B cell (primary cell): ENCODE data around the gene DGKQ. TPM values are rescaled to one million over a fixed set of nuclear protein-coding genes. Genes with fewer than 3 reads are reported as not detected.

ENCODE experiments used
- ATAC-seq: fragments of 200-7000 bp; cut with Tn5 transposase; one replicate; pipeline ENCODE4 v1.10.0; 2021; ENCODE audit warnings: low read depth, mild to moderate bottlenecking, moderate number of reproducible peaks, moderate library complexity
- CTCF ChIA-PET: fragments of 350-600 bp; sonication (Branson Sonifier 250); formaldehyde crosslinking; loops from one replicate; lab custom pipeline; 2021; ENCODE audit warnings: antibody characterized with exemption, inconsistent platforms; lab: Charles Lee
- POLR2A ChIA-PET: fragments of 350-600 bp; sonication (Branson Sonifier 250); formaldehyde crosslinking; loops from one replicate; lab custom pipeline; 2021; ENCODE audit warnings: antibody characterized with exemption; lab: Charles Lee
- DNase-seq: peaks from one replicate; pipeline ENCODE4 v3.0.0; 2013
- H2AFZ ChIP-seq: 2 replicates; pipeline ENCODE4 v1.6.1; 2012; ENCODE audit warnings: mild to moderate bottlenecking, low read depth, low read length; ENCODE audit not compliant: insufficient read depth, poor library complexity, severe bottlenecking
- H3K27ac ChIP-seq, 2 donors: 1 replicate in 1 of 2; 2 replicates in 1 of 2; pipeline ENCODE4 v1.5.1; 2012 to 2013; ENCODE audit warnings: low read length in 2 of 2, mild to moderate bottlenecking in 2 of 2, moderate library complexity in 1 of 2
- H3K27me3 ChIP-seq, 4 experiments: fragments of 200-600 bp in 1 of 4; sonication (generic) in 1 of 4; replicated peaks in 1 of 4; 1 replicate in 2 of 4; 2 replicates in 2 of 4; pipeline versions ENCODE4 v1.6.1 to v1.7.0; 2013 to 2016; ENCODE audit warnings: low read length in 3 of 4, mild to moderate bottlenecking in 2 of 4, mixed read lengths in 1 of 4, moderate library complexity in 1 of 4; ENCODE audit not compliant: insufficient read depth in 4 of 4, control insufficient read depth in 3 of 4; ENCODE audit errors: control extremely low read depth in 1 of 4
- H3K36me3 ChIP-seq, 2 experiments: replicated peaks in 1 of 2; 1 replicate in 1 of 2; 2 replicates in 1 of 2; pipeline versions ENCODE4 v1.6.1 to v1.7.1; 2013; ENCODE audit warnings: low read length in 1 of 2; ENCODE audit not compliant: insufficient read depth in 2 of 2, control insufficient read depth in 1 of 2; ENCODE audit errors: control extremely low read depth in 1 of 2, extremely low read depth in 1 of 2
- H3K4me1 ChIP-seq, 2 donors: fragments of 200-600 bp in 1 of 2; sonication (generic) in 1 of 2; 1 replicate in 1 of 2; 2 replicates in 1 of 2; pipeline versions ENCODE4 v1.5.1 to v1.6.1; 2013 to 2017; ENCODE audit warnings: low read length in 2 of 2; ENCODE audit not compliant: control insufficient read depth in 2 of 2, insufficient read depth in 2 of 2
- H3K4me2 ChIP-seq: replicated peaks from 2 replicates; pipeline ENCODE3; 2012; ENCODE audit warnings: mild to moderate bottlenecking, low read depth, low read length; ENCODE audit not compliant: poor library complexity, severe bottlenecking
- H3K4me3 ChIP-seq, 5 experiments: fragments of 200-600 bp in 1 of 5; sonication (generic) in 1 of 5; 1 replicate in 3 of 5; 2 replicates in 2 of 5; pipeline versions ENCODE4 v1.5.1 to v1.7.0; 2011 to 2016; ENCODE audit warnings: low read length in 4 of 5, mild to moderate bottlenecking in 4 of 5, low read depth in 2 of 5, control low read depth in 1 of 5, moderate library complexity in 1 of 5; ENCODE audit not compliant: insufficient read depth in 1 of 5; ENCODE audit errors: control extremely low read depth in 1 of 5, extremely low read depth in 1 of 5
- H3K79me2 ChIP-seq: fragments of 200-600 bp; sonication (generic); one replicate; pipeline ENCODE4 v1.6.0; 2016; ENCODE audit warnings: low read length; ENCODE audit not compliant: control insufficient read depth, insufficient read depth
- H3K9ac ChIP-seq: fragments of 200-600 bp; sonication (generic); 2 replicates; pipeline ENCODE4 v1.6.1; 2017; ENCODE audit warnings: mild to moderate bottlenecking, low read length, moderate library complexity
- H3K9me3 ChIP-seq, 3 donors: one replicate each; pipeline versions ENCODE4 v1.6.1 to v1.7.1; 2013; ENCODE audit warnings: low read length in 2 of 3; ENCODE audit not compliant: control insufficient read depth in 2 of 3, insufficient read depth in 1 of 3; ENCODE audit errors: control extremely low read depth in 1 of 3
- H4K20me1 ChIP-seq: 2 replicates; pipeline ENCODE4 v1.6.0; 2012; ENCODE audit warnings: mild to moderate bottlenecking, low read length; ENCODE audit not compliant: insufficient read depth, control insufficient read depth, poor library complexity, severe bottlenecking
- H3K27ac Mint-ChIP-seq: one replicate; pipeline ENCODE4 v1.8.0; 2021; ENCODE audit warnings: mixed read lengths
- H3K27me3 Mint-ChIP-seq: one replicate; pipeline ENCODE4 v1.8.0; 2021; ENCODE audit warnings: mixed read lengths
- H3K4me1 Mint-ChIP-seq: one replicate; pipeline ENCODE4 v1.8.0; 2021; ENCODE audit warnings: mixed read lengths
- H3K4me3 Mint-ChIP-seq: one replicate; pipeline ENCODE4 v1.8.0; 2021; ENCODE audit warnings: mixed read lengths
- H3K9me3 Mint-ChIP-seq: one replicate; pipeline ENCODE4 v1.8.0; 2022; ENCODE audit warnings: mixed read lengths; ENCODE audit not compliant: insufficient read depth
- CTCF ChIP-seq: fragments of 200-600 bp; IDR thresholded peaks from one replicate; pipeline ENCODE4 v1.8.0; 2022; ENCODE audit warnings: antibody characterized with exemption, mild to moderate bottlenecking
- EZH2 ChIP-seq: IDR thresholded peaks from 2 replicates; pipeline ENCODE4 v1.6.1; 2012; ENCODE audit warnings: borderline replicate concordance, low read depth, mild to moderate bottlenecking, moderate library complexity, low read length; ENCODE audit not compliant: insufficient read depth, poor library complexity, severe bottlenecking
- WGBS: methylation state at CpG from one replicate; pipeline ENCODE4 v1.1.5; 2013; ENCODE audit warnings: missing lambda C conversion rate; ENCODE audit not compliant: insufficient coverage; 5-methylcytosine and 5-hydroxymethylcytosine counted together
- intact Hi-C: fragments of 100-400 bp; cut with micrococcal nuclease; formaldehyde crosslinking; loops from one replicate; pipeline ENCODE4 v1.10.0; 2022
- polyA plus RNA-seq: library from polyadenylated mRNA; depleted of rRNA; stranded (reverse); fragments of >200 nt; gene quantifications from 2 replicates; pipeline ENCODE4 v1.2.3, GENCODE V29; 2012
- total RNA-seq, 2 donors: library from RNA; stranded (reverse); fragments of 120-200 nt in 1 of 2; gene quantifications; 1 replicate in 1 of 2; 2 replicates in 1 of 2; pipeline versions ENCODE4 v1.2.3 to v1.2.4, GENCODE V29; 2013 to 2022

The DGKQ gene
- total and polyA plus RNA-seq, 2 donors (not counting 1 experiment from before 2014, with no cell fraction given), result 22.6 to 30.4 TPM

- Histone ChIP-seq H3K79me2 (no peaks in the 10 kb centered on the region), H3K27me3 (peaks cover 0 to 34% (median 15%) of the 10 kb centered on the region in 4 experiments), H2AFZ (peak overlapping the region; percentile 92), H3K27ac (peak overlapping the region; percentile 38 to 41), H4K20me1 (no peaks in the 10 kb centered on the region), H3K36me3 (no peaks in the 10 kb centered on the region), H3K4me1 (peaks cover 24 to 30% of the 10 kb centered on the region in 2 donors), H3K4me2 (peak overlapping the region; percentile 100), H3K4me3 (peak overlapping the region in 4 of 5 experiments; percentile 63 to 77 (median 72)), H3K9me3 (peaks cover 0 to 9% (median 0%) of the 10 kb centered on the region in 3 donors), H3K9ac (peak overlapping the region; percentile 83)
- peaks cover 3% of the 10 kb centered on the region for H3K9me3 Mint-ChIP-seq
- peaks cover 34% of the 10 kb centered on the region for H3K27me3 Mint-ChIP-seq
- peaks cover 20% of the 10 kb centered on the region for H3K4me1 Mint-ChIP-seq
- DNase-seq (peak; percentile 87), ATAC-seq (peak; percentile 70)
- TF ChIP-seq EZH2, result no peak
- peak; percentile 18 for TF ChIP-seq CTCF
- WGBS, result under 1% methylated on average over 86 of the region's 109 CpGs
- intact Hi-C loops, result loop anchor here (1.0 to 5.0 kb wide), 6 partner anchors 23 to 573 kb away; partner anchors contain the start of genes DGKQ, IDUA and UVSSA
- POLR2A ChIA-PET, result interaction anchor here (1.0 to 2.0 kb wide), 2 partner anchors 12 to 23 kb away, joined by 4 to 13 read pairs; partner anchors contain the start of gene IDUA
- peak overlapping the region; percentile 91 for H3K4me3 Mint-ChIP-seq
- peak overlapping the region; percentile 88 for H3K27ac Mint-ChIP-seq
- CTCF ChIA-PET, result interaction anchor here (0.6 to 1.6 kb wide), 4 partner anchors 63 to 859 kb away, joined by 3 to 5 read pairs (median 4); no protein-coding TSS in a partner anchor
These were observed 36.4 kb upstream of the DGKQ start for GRCh38 chr4:1009542-1010394.
